Endothelial cell of umbilical vein (primary cell): ENCODE results near the gene RLN3. TPM values are rescaled to one million over a fixed set of nuclear protein-coding genes. Genes with fewer than 3 reads are reported as not detected.

Experiments
- BruUV-seq: library from RNA; stranded (reverse); fragments of 400-500 nt; replicated peaks from 2 replicates; lab custom pipeline; 2021; lab: Mats Ljungman, UMichigan
- CTCF ChIA-PET: fragments of 300-600, 350-600 bp; sonication (Branson Sonifier 250); formaldehyde crosslinking; loops from one replicate; lab custom pipeline; 2021; ENCODE audit warnings: antibody characterized with exemption, inconsistent platforms; lab: Charles Lee
- POLR2A ChIA-PET: fragments of 300-600, 350-600 bp; sonication (Branson Sonifier 250); formaldehyde crosslinking; loops from one replicate; lab custom pipeline; 2021; ENCODE audit warnings: antibody characterized with exemption, inconsistent platforms; lab: Charles Lee
- DNase-seq: peaks from one replicate; pipeline ENCODE4 v3.0.0-alpha.2; 2011; ENCODE audit warnings: low read depth, low spot score
- FAIRE-seq: peaks from 2 replicates; lab custom pipeline; 2011; peaks lifted over from hg19 to GRCh38; lab: Jason Lieb, UNC
- H2AFZ ChIP-seq: 2 replicates; pipeline ENCODE4 v1.6.0; 2012; ENCODE audit warnings: low read depth, low read length, control low read depth, inconsistent platforms
- H3K27ac ChIP-seq: 2 replicates; pipeline ENCODE4 v1.5.1; 2011; ENCODE audit warnings: low read depth, mild to moderate bottlenecking, control low read depth, low read length, moderate library complexity; ENCODE audit not compliant: insufficient read depth
- H3K27me3 ChIP-seq, 2 experiments: 2 replicates each; pipeline versions ENCODE4 v1.6.0 to v1.6.1; 2011; ENCODE audit warnings: low read length in 2 of 2, mixed read lengths in 1 of 2; ENCODE audit not compliant: control insufficient read depth in 2 of 2, insufficient read depth in 2 of 2
- H3K36me3 ChIP-seq, 2 experiments: 2 replicates in 1 of 2; 3 replicates in 1 of 2; pipeline ENCODE4 v1.5.1; 2011; ENCODE audit warnings: low read length in 2 of 2, mild to moderate bottlenecking in 1 of 2, moderate library complexity in 1 of 2; ENCODE audit not compliant: control insufficient read depth in 2 of 2, insufficient read depth in 2 of 2; ENCODE audit errors: extremely low read depth in 1 of 2
- H3K4me1 ChIP-seq: 3 replicates; pipeline ENCODE4 v1.5.1; 2011; ENCODE audit warnings: mild to moderate bottlenecking, low read length; ENCODE audit not compliant: control insufficient read depth, insufficient read depth; ENCODE audit errors: extremely low read depth
- H3K4me2 ChIP-seq: 2 replicates; pipeline ENCODE4 v1.6.1; 2011; ENCODE audit warnings: low read length, control low read depth, mixed read lengths; ENCODE audit not compliant: insufficient read depth
- H3K4me3 ChIP-seq, 3 experiments: fragments of 200-600 bp in 1 of 3; sonication (generic), shearing (Covaris generic) in 1 of 3; replicated peaks in 1 of 3; 2 replicates each; pipeline ENCODE4 v1.5.1; 2011 to 2016; ENCODE audit warnings: control low read depth in 3 of 3, low read length in 3 of 3, mild to moderate bottlenecking in 2 of 3, inconsistent platforms in 1 of 3, low read depth in 1 of 3, moderate library complexity in 1 of 3; ENCODE audit not compliant: insufficient read depth in 1 of 3
- H3K79me2 ChIP-seq: 2 replicates; pipeline ENCODE4 v1.6.0; 2012; ENCODE audit warnings: low read length, inconsistent platforms; ENCODE audit not compliant: control insufficient read depth, insufficient read depth
- H3K9ac ChIP-seq: replicated peaks from 2 replicates; pipeline ENCODE3; 2011; ENCODE audit warnings: low read length, control low read depth; ENCODE audit not compliant: insufficient read depth; ENCODE audit errors: extremely low read depth
- H3K9me1 ChIP-seq: replicated peaks from 3 replicates; pipeline ENCODE4 v1.6.0; 2011; ENCODE audit warnings: mild to moderate bottlenecking, low read length; ENCODE audit not compliant: control insufficient read depth, insufficient read depth; ENCODE audit errors: extremely low read depth
- H3K9me3 ChIP-seq: replicated peaks from 2 replicates; pipeline ENCODE4 v1.5.1; 2012; ENCODE audit warnings: low read length, inconsistent platforms; ENCODE audit not compliant: control insufficient read depth, insufficient read depth
- H4K20me1 ChIP-seq: replicated peaks from 2 replicates; pipeline ENCODE3; 2011; ENCODE audit warnings: mild to moderate bottlenecking, low read length; ENCODE audit not compliant: control insufficient read depth, insufficient read depth; ENCODE audit errors: extremely low read depth
- EZH2 ChIP-seq: IDR thresholded peaks from 2 replicates; pipeline ENCODE4 v1.6.1; 2012; ENCODE audit warnings: borderline replicate concordance, low read depth, mild to moderate bottlenecking, moderate library complexity, low read length, inconsistent platforms; ENCODE audit not compliant: severe bottlenecking
- FOS ChIP-seq: IDR thresholded peaks from 2 replicates; pipeline ENCODE4 v1.6.1; 2011; ENCODE audit warnings: mild to moderate bottlenecking, low read length, moderate library complexity, borderline replicate concordance; ENCODE audit not compliant: insufficient read depth
- GATA2 ChIP-seq: IDR thresholded peaks from 2 replicates; pipeline ENCODE4 v1.7.0; 2011; ENCODE audit warnings: low read depth, mild to moderate bottlenecking, moderate library complexity, mixed read lengths, low read length; ENCODE audit not compliant: insufficient read length, insufficient read depth
- JUN ChIP-seq: IDR thresholded peaks from 2 replicates; pipeline ENCODE4 v1.6.1; 2011; ENCODE audit warnings: borderline replicate concordance, low read depth; ENCODE audit not compliant: insufficient read length, insufficient read depth
- MYC ChIP-seq: IDR thresholded peaks from one replicate; pipeline ENCODE4 v1.6.1; 2011; ENCODE audit warnings: mild to moderate bottlenecking, low read depth, low read length
- POLR2A ChIP-seq: IDR thresholded peaks from 2 replicates; pipeline ENCODE4 v1.6.1; 2012; ENCODE audit warnings: low read depth, mild to moderate bottlenecking, control low read depth, low read length
- POLR2AphosphoS5 ChIP-seq: IDR thresholded peaks from 2 replicates; pipeline ENCODE4 v1.6.1; 2012; ENCODE audit warnings: low read depth, mild to moderate bottlenecking, control low read depth, low read length, moderate library complexity; ENCODE audit not compliant: insufficient read depth
- dilution Hi-C: fragments of 300-500 bp; cut with MboI; formaldehyde crosslinking; loops from one replicate; pipeline ENCODE4 v1.15.0; 2019; ENCODE audit warnings: low sequenced_read_pairs; ENCODE audit not compliant: extremely low pct_ligation_motif_present
- intact Hi-C: fragments of 100-400 bp; cut with micrococcal nuclease; formaldehyde crosslinking; loops from one replicate; pipeline ENCODE4 v1.10.0; 2022
- polyA plus RNA-seq, 4 experiments: library from polyadenylated mRNA; depleted of rRNA in 3 of 4; stranded (reverse) in 3 of 4; unstranded in 1 of 4; fragments of >200 nt; gene quantifications; 2 replicates each; pipeline versions ENCODE4 v1.2.1 to v1.2.3, GENCODE V29; 2011 to 2012; ENCODE audit warnings: missing spikeins in 1 of 4
- total RNA-seq: library from RNA; stranded (reverse); gene quantifications from 2 replicates; pipeline ENCODE4 v1.2.3, GENCODE V29; 2021
- TF ChIP-seq, protein P1 (sequence below): IDR thresholded peaks from 2 replicates; pipeline ENCODE4 v1.6.1; 2011; ENCODE audit not compliant: insufficient read depth, insufficient read length
- TF ChIP-seq, protein P2 (sequence below), 2 donors: IDR thresholded peaks; 1 replicate in 1 of 2; 2 replicates in 1 of 2; pipeline ENCODE4 v1.5.1; 2011; ENCODE audit warnings: low read length in 2 of 2, mild to moderate bottlenecking in 2 of 2, moderate library complexity in 2 of 2, control low read depth in 1 of 2, inconsistent platforms in 1 of 2, low read depth in 1 of 2; ENCODE audit not compliant: insufficient read depth in 1 of 2; ENCODE audit errors: extremely low read depth in 1 of 2

The RLN3 gene
- total and polyA plus RNA-seq, 2 donors (not counting 3 experiments of a cell fraction or from before 2014, with no cell fraction given), result not detected

DNA sequence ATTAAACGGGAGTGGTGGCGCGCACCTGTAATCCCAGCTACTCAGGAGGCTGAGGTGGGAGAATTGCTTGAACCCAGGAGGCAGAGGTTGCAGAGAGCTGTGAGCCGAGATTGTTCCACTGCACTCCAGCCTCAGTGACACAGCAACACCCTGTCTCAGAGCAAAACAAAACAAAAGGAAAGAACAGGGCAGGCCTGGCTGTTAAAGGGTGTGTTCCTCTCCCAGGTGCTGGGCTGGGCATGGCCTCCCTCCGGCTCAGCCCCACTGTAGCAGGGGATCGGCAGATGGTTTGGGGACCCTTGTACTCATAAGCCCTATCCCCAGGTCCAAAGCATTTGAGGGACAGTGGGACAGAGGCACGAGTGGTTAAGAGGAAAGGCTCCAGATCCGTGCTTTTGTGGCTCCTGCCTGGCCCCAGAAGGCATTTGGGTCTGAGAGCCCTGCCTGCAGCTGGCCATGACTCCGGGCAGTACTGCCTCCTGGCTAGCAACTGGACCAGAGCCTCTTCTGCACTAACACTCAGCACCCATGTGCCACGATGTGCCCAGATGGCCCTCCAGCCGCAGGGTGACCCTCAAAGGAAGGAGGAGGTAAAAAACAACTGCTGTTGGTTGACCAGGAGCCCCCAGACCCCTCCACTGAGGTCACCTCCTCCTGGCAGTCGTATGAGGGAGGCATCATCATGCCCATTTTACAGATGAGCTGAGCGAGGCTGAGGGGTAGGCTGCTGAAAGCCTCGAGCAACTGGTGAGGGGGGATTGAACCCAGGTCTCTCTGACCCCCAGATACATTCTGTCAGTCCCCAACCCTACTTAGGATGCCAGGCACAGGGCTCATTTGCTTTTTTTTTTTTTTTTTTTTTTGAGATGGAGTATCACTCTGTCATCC, 31.8 kb upstream of the RLN3 start:
- no peak overlapping the region for H3K4me2 ChIP-seq
- H3K36me3 ChIP-seq, result peaks cover 0 to 7% of the 10 kb centered on the region in 2 experiments
- POLR2A ChIA-PET, result no interaction called here
- intact Hi-C loops, result no loop called here
- no peak overlapping the region for H3K4me3 ChIP-seq
- dilution Hi-C loops, result no loop called here
- DNase-seq (no peak), FAIRE-seq (no peak)
- H3K4me1 ChIP-seq, result no peaks in the 10 kb centered on the region
- CTCF ChIA-PET, result interaction anchor here (0.7 to 1.4 kb wide), 4 partner anchors 10 to 36 kb away, joined by 4 to 6 read pairs (median 4); partner anchors contain the start of gene IL27RA
- no peak overlapping the region for H3K9ac ChIP-seq
- no peak overlapping the region for H3K27ac ChIP-seq
- no peak overlapping the region for H2AFZ ChIP-seq
- BruUV-seq, result no TSS peak
- H3K9me3 ChIP-seq, result no peaks in the 10 kb centered on the region
- H3K9me1 ChIP-seq, result no peaks in the 10 kb centered on the region
- no peaks in the 10 kb centered on the region for H4K20me1 ChIP-seq
- peaks cover 2% of the 10 kb centered on the region for H3K79me2 ChIP-seq
- no peaks in the 10 kb centered on the region for H3K27me3 ChIP-seq
- TF ChIP-seq JUN (no peak), EZH2 (no peak), FOS (no peak), POLR2AphosphoS5 (no peak), MYC (no peak), POLR2A (no peak), GATA2 (no peak)
- TF ChIP-seq, protein P1, sequence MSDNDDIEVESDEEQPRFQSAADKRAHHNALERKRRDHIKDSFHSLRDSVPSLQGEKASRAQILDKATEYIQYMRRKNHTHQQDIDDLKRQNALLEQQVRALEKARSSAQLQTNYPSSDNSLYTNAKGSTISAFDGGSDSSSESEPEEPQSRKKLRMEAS, result no peak
- TF ChIP-seq, protein P2, sequence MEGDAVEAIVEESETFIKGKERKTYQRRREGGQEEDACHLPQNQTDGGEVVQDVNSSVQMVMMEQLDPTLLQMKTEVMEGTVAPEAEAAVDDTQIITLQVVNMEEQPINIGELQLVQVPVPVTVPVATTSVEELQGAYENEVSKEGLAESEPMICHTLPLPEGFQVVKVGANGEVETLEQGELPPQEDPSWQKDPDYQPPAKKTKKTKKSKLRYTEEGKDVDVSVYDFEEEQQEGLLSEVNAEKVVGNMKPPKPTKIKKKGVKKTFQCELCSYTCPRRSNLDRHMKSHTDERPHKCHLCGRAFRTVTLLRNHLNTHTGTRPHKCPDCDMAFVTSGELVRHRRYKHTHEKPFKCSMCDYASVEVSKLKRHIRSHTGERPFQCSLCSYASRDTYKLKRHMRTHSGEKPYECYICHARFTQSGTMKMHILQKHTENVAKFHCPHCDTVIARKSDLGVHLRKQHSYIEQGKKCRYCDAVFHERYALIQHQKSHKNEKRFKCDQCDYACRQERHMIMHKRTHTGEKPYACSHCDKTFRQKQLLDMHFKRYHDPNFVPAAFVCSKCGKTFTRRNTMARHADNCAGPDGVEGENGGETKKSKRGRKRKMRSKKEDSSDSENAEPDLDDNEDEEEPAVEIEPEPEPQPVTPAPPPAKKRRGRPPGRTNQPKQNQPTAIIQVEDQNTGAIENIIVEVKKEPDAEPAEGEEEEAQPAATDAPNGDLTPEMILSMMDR (IDR thresholded peaks at IDR 0.05; ENCODE audit: extremely low read depth in 1 of 2, insufficient read depth in 1 of 2, low read depth in 1 of 2, low read length in 2 of 2), result no peak
